ENCODE data around the gene BAIAP2L1.

DNA sequence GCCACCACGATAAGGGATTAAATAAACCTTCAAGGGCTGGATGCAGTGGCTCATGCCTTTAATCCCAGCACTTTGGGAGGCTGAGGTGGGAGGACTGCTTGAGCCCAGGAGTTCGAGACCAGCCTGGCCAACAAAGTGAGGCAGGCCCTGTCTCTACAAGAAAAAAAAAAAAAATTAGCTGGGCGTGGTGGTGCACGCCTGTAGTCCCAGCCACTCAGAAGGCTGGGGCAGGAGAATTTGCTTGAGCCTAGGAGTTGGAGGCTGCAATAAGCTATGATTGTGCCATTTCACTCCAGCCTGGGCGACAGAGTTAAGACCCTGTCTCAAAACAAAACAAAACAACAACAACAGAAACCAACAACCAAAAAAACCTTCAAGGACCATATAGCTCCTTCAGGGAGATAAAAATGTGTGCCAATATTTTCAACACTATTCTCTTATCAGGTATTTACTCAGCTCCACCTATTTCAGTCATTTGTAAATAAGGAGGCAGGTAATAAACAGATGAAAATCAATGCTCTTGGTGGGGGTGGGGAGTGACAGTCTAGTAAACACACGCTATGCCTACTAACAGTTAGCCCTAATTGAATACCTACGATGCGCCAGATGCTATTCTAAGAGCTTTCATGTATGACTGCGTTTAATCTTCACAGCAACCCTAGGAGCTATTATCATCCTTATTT, 13.2 kb downstream of the BAIAP2L1 start:
- no peak for TF ChIP-seq POLR2AphosphoS5 (IDR thresholded peaks at IDR 0.05; ENCODE audit: low read depth, low read length)
- no peak for TF ChIP-seq POLR2A (IDR thresholded peaks at IDR 0.05; ENCODE audit: low read depth, low read length)
- no peak for TF ChIP-seq SPI1 (IDR thresholded peaks at IDR 0.05; ENCODE audit: low read depth, low read length)

Measured in GM12891 (cell line).